NCI-H2107 treated with DMSO at 0.1 percent for 48 hours (cell line): ENCODE measurements around the gene UPF2.
"Not testable (repeated sequence)": the region's sequence is repeated elsewhere in the genome, so short reads cannot be mapped to it uniquely, and the experiment has no call there.

Experiments used
- DNase-seq: peaks from one replicate; lab custom pipeline; 2025; ENCODE audit not compliant: unreplicated experiment; lab: John Stamatoyannopoulos, UW

Gene UPF2

GRCh38 chr10:12045596-12045995 is 3.0 kb upstream of the UPF2 start:
- no peak for DNase-seq

GRCh38 chr10:12042409-12042796 is 206 bp downstream of the UPF2 start:
- no peak for DNase-seq

- DNase-seq: no peak
These were observed 722 bp downstream of the UPF2 start for GRCh38 chr10:12041766-12042408.

- no peak for DNase-seq
These were observed 6.4 kb downstream of the UPF2 start for GRCh38 chr10:12036073-12036655.

GRCh38 chr10:12031404-12031803 is 11.2 kb downstream of the UPF2 start:
- no peak for DNase-seq

GRCh38 chr10:12027539-12027938 is 15.1 kb downstream of the UPF2 start:
- no peak for DNase-seq

GRCh38 chr10:12025591-12025990 is 17.0 kb downstream of the UPF2 start:
- DNase-seq: no peak

- DNase-seq: no peak
These were observed 19.9 kb downstream of the UPF2 start for GRCh38 chr10:12022580-12023257.

- no peak for DNase-seq
These were observed 22.0 kb downstream of the UPF2 start for GRCh38 chr10:12020574-12020973.

GRCh38 chr10:12019283-12019971 is 23.2 kb downstream of the UPF2 start:
- DNase-seq: no peak

GRCh38 chr10:12018438-12019282 is 23.9 kb downstream of the UPF2 start:
- DNase-seq: no peak

- no peak for DNase-seq
These were observed 28.7 kb downstream of the UPF2 start for GRCh38 chr10:12013926-12014325.

- not testable (repeated sequence) for DNase-seq
These were observed 29.2 kb downstream of the UPF2 start for GRCh38 chr10:12013391-12013790.

GRCh38 chr10:12010353-12010752 is 32.3 kb downstream of the UPF2 start:
- DNase-seq: no peak

GRCh38 chr10:12008842-12009241 is 33.8 kb downstream of the UPF2 start:
- not testable (repeated sequence) for DNase-seq

GRCh38 chr10:12006671-12007070 is 35.9 kb downstream of the UPF2 start:
- no peak for DNase-seq

- DNase-seq: no peak
These were observed 48.7 kb downstream of the UPF2 start for GRCh38 chr10:11993834-11994468.

- DNase-seq: no peak
These were observed 53.7 kb downstream of the UPF2 start for GRCh38 chr10:11988924-11989323.

GRCh38 chr10:11986593-11987216 is 55.9 kb downstream of the UPF2 start:
- peak; percentile 47 for DNase-seq

GRCh38 chr10:11982253-11982652 is 60.4 kb downstream of the UPF2 start:
- no peak for DNase-seq
